GM23338 (cell line): Measurements from ENCODE around the gene TMCO5A. TPM values are rescaled to one million over a fixed set of nuclear protein-coding genes. Genes with fewer than 3 reads are reported as not detected.

ENCODE experiments used
- ATAC-seq: fragments of 200-7000 bp; cut with Tn5 transposase; 3 replicates; pipeline ENCODE4 v1.9.1; 2020
- DNase-seq: peaks from one replicate; pipeline ENCODE4 v3.0.0-alpha.2; 2015; ENCODE audit warnings: low spot score
- H2AFZ ChIP-seq: fragments of 200-600 bp; sonication (generic); 2 replicates; pipeline ENCODE4 v1.8.0; 2016; ENCODE audit warnings: antibody characterized with exemption, mild to moderate bottlenecking, moderate library complexity
- H3F3A ChIP-seq: fragments of 200-600 bp; sonication (generic); replicated peaks from 2 replicates; pipeline ENCODE4 v1.8.0; 2017; ENCODE audit warnings: antibody characterized with exemption, mixed run types, low read depth
- H3K27ac ChIP-seq: fragments of 200-600 bp; sonication (generic); 2 replicates; pipeline ENCODE4 v1.6.1; 2016; ENCODE audit warnings: low read depth
- H3K27me3 ChIP-seq: fragments of 200-600 bp; sonication (generic); 2 replicates; pipeline ENCODE4 v1.8.0; 2016; ENCODE audit warnings: mild to moderate bottlenecking, mixed run types, moderate library complexity; ENCODE audit not compliant: insufficient read depth
- H3K36me3 ChIP-seq: fragments of 200-600 bp; sonication (generic); 2 replicates; pipeline ENCODE4 v1.8.0; 2016; ENCODE audit warnings: mild to moderate bottlenecking; ENCODE audit not compliant: insufficient read depth
- H3K4me1 ChIP-seq: fragments of 200-600 bp; sonication (generic); 2 replicates; pipeline ENCODE4 v1.8.0; 2016; ENCODE audit warnings: mild to moderate bottlenecking, moderate library complexity; ENCODE audit not compliant: insufficient read depth
- H3K4me2 ChIP-seq: fragments of 200-600 bp; sonication (generic); 2 replicates; pipeline ENCODE4 v1.7.1; 2017; ENCODE audit warnings: mixed run types
- H3K4me3 ChIP-seq: fragments of 200-600 bp; sonication (generic); 2 replicates; pipeline ENCODE4 v1.6.1; 2016; ENCODE audit warnings: mixed run types
- H3K79me2 ChIP-seq: fragments of 200-600 bp; sonication (generic); replicated peaks from 2 replicates; pipeline ENCODE4 v1.8.0; 2017; ENCODE audit warnings: mild to moderate bottlenecking; ENCODE audit not compliant: insufficient read depth
- H3K9me2 ChIP-seq: fragments of 200-600 bp; sonication (generic); 2 replicates; pipeline ENCODE4 v1.8.0; 2017; ENCODE audit not compliant: insufficient read depth
- H4K20me1 ChIP-seq: fragments of 200-600 bp; sonication (generic); replicated peaks from 2 replicates; pipeline ENCODE4 v1.8.0; 2017; ENCODE audit warnings: mild to moderate bottlenecking; ENCODE audit not compliant: insufficient read depth
- H3K27ac Mint-ChIP-seq: 2 replicates; pipeline ENCODE4 v1.8.0; 2020; ENCODE audit warnings: inconsistent platforms, mild to moderate bottlenecking, moderate library complexity, mixed read lengths
- H3K27me3 Mint-ChIP-seq: 3 replicates; pipeline ENCODE4 v1.8.0; 2022; ENCODE audit warnings: low read depth, mild to moderate bottlenecking, moderate library complexity, mixed read lengths, inconsistent platforms; ENCODE audit not compliant: insufficient read depth, poor library complexity
- H3K36me3 Mint-ChIP-seq: 3 replicates; pipeline ENCODE4 v1.8.0; 2021; ENCODE audit warnings: low read depth, mild to moderate bottlenecking, inconsistent platforms, moderate library complexity, mixed read lengths
- H3K4me1 Mint-ChIP-seq: 3 replicates; pipeline ENCODE4 v1.8.0; 2020; ENCODE audit warnings: mild to moderate bottlenecking, inconsistent platforms, mixed read lengths
- H3K4me3 Mint-ChIP-seq: 3 replicates; pipeline ENCODE4 v1.8.0; 2021; ENCODE audit warnings: moderate library complexity, mild to moderate bottlenecking, inconsistent platforms, mixed read lengths
- H3K9me3 Mint-ChIP-seq: 3 replicates; pipeline ENCODE4 v1.8.0; 2020; ENCODE audit warnings: moderate library complexity, mild to moderate bottlenecking, inconsistent platforms, mixed read lengths
- CREB1 ChIP-seq: fragments of 250-450 bp; sonication (Bioruptor Pico); IDR thresholded peaks from 2 replicates; pipeline ENCODE4 v1.5.0; 2020; ENCODE audit warnings: low read depth, mild to moderate bottlenecking, moderate library complexity
- POLR2AphosphoS5 ChIP-seq: IDR thresholded peaks from 2 replicates; pipeline ENCODE4 v1.6.1; 2016; ENCODE audit warnings: antibody characterized with exemption, low read depth
- REST ChIP-seq: IDR thresholded peaks from one replicate; pipeline ENCODE4 v1.6.1; 2018; ENCODE audit warnings: antibody characterized with exemption; ENCODE audit not compliant: unreplicated experiment
- ZNF114 ChIP-seq: fragments of 250-450 bp; sonication (Bioruptor Pico); IDR thresholded peaks from 2 replicates; pipeline ENCODE4 v1.5.0; 2020; ENCODE audit warnings: mild to moderate bottlenecking, moderate library complexity
- ZNF331 ChIP-seq: fragments of 250-450 bp; sonication (Bioruptor Pico); IDR thresholded peaks from 2 replicates; pipeline ENCODE4 v1.5.0; 2020; ENCODE audit warnings: low read depth, mild to moderate bottlenecking, moderate library complexity
- polyA plus RNA-seq: library from polyadenylated mRNA; unstranded; fragments of >200 nt; fragmentation: Nextera tagmentation; extraction: Ambion mirVana; gene quantifications from 2 replicates; pipeline ENCODE4 v1.2.1, GENCODE V29; 2016
- total RNA-seq: library from RNA; depleted of rRNA; stranded (reverse); fragments of >200 nt; shearing (Covaris generic); gene quantifications from 2 replicates; pipeline ENCODE4 v1.2.3, GENCODE V29; 2014
- TF ChIP-seq, protein P1 (sequence below): IDR thresholded peaks from 2 replicates; pipeline ENCODE4 v1.6.1; 2016; ENCODE audit warnings: antibody characterized with exemption
- TF ChIP-seq, protein P2 (sequence below): fragments of 250-450 bp; sonication (Bioruptor Pico); IDR thresholded peaks from 2 replicates; pipeline ENCODE4 v1.5.0; 2020; ENCODE audit warnings: mild to moderate bottlenecking, moderate library complexity

TMCO5A gene
- total and polyA plus RNA-seq, 2 experiments from 2014 or later = not detected

- TF ChIP-seq POLR2AphosphoS5 = no peak
- TF ChIP-seq, protein P1, sequence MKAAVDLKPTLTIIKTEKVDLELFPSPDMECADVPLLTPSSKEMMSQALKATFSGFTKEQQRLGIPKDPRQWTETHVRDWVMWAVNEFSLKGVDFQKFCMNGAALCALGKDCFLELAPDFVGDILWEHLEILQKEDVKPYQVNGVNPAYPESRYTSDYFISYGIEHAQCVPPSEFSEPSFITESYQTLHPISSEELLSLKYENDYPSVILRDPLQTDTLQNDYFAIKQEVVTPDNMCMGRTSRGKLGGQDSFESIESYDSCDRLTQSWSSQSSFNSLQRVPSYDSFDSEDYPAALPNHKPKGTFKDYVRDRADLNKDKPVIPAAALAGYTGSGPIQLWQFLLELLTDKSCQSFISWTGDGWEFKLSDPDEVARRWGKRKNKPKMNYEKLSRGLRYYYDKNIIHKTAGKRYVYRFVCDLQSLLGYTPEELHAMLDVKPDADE = no peak
- TF ChIP-seq ZNF331 (CRISPR knock-in tag) = no peak
- TF ChIP-seq, protein P2, sequence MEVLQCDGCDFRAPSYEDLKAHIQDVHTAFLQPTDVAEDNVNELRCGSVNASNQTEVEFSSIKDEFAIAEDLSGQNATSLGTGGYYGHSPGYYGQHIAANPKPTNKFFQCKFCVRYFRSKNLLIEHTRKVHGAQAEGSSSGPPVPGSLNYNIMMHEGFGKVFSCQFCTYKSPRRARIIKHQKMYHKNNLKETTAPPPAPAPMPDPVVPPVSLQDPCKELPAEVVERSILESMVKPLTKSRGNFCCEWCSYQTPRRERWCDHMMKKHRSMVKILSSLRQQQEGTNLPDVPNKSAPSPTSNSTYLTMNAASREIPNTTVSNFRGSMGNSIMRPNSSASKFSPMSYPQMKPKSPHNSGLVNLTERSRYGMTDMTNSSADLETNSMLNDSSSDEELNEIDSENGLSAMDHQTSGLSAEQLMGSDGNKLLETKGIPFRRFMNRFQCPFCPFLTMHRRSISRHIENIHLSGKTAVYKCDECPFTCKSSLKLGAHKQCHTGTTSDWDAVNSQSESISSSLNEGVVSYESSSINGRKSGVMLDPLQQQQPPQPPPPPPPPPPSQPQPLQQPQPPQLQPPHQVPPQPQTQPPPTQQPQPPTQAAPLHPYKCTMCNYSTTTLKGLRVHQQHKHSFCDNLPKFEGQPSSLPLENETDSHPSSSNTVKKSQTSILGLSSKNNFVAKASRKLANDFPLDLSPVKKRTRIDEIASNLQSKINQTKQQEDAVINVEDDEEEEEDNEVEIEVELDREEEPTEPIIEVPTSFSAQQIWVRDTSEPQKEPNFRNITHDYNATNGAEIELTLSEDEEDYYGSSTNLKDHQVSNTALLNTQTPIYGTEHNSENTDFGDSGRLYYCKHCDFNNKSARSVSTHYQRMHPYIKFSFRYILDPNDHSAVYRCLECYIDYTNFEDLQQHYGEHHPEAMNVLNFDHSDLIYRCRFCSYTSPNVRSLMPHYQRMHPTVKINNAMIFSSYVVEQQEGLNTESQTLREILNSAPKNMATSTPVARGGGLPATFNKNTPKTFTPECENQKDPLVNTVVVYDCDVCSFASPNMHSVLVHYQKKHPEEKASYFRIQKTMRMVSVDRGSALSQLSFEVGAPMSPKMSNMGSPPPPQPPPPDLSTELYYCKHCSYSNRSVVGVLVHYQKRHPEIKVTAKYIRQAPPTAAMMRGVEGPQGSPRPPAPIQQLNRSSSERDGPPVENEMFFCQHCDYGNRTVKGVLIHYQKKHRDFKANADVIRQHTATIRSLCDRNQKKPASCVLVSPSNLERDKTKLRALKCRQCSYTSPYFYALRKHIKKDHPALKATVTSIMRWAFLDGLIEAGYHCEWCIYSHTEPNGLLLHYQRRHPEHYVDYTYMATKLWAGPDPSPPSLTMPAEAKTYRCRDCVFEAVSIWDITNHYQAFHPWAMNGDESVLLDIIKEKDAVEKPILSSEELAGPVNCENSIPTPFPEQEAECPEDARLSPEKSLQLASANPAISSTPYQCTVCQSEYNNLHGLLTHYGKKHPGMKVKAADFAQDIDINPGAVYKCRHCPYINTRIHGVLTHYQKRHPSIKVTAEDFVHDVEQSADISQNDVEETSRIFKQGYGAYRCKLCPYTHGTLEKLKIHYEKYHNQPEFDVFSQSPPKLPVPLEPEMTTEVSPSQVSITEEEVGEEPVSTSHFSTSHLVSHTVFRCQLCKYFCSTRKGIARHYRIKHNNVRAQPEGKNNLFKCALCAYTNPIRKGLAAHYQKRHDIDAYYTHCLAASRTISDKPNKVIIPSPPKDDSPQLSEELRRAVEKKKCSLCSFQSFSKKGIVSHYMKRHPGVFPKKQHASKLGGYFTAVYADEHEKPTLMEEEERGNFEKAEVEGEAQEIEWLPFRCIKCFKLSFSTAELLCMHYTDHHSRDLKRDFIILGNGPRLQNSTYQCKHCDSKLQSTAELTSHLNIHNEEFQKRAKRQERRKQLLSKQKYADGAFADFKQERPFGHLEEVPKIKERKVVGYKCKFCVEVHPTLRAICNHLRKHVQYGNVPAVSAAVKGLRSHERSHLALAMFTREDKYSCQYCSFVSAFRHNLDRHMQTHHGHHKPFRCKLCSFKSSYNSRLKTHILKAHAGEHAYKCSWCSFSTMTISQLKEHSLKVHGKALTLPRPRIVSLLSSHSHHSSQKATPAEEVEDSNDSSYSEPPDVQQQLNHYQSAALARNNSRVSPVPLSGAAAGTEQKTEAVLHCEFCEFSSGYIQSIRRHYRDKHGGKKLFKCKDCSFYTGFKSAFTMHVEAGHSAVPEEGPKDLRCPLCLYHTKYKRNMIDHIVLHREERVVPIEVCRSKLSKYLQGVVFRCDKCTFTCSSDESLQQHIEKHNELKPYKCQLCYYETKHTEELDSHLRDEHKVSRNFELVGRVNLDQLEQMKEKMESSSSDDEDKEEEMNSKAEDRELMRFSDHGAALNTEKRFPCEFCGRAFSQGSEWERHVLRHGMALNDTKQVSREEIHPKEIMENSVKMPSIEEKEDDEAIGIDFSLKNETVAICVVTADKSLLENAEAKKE (CRISPR knock-in tag) = no peak
- TF ChIP-seq CREB1 = no peak
- no peak for TF ChIP-seq ZNF114
Observed at GRCh38 chr15:37898362-37898761, 36.1 kb upstream of the TMCO5A start (continued).

DNA sequence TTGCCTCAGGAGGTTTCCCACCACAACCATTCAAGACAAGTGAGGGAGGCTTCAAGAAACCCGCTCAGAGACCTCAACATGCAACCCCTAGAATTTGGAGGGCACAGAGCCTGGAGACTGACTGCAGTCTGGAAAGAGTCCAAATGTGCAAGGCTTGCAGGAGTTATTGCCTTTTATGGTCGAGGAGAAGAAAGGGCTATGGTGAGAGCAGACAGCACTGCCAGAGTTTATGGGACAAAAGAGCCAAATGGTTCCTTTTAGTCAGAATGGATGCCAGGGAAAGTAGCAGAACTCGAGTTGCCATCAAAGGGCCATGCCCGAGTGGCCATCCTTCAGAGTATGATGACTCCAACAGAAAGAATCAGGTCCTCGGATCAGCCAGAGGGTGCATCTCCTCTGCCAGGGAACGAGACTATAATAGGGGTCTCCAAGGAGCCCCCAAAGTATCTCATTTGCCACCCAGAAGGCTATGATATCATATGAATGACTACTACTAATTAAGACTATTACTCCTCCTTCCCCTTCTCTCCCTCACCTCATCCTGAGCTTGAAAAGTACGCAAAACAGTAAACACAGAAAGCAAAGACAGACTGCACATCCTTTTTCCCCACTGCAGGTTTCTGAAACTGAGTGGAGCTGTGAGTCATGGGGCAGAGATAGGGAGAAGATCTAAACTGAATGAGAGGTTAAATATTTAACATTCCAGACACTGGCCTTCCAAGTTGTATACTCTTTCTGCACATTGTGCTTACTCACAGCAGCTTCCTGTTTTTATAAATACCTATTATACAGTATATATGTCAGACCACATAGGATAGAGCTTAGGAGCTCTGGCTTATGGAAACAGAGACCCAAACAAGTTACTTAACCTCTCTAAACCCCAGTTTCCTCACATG lies 33.9 kb upstream of the TMCO5A start:
- no peak overlapping the region for H2AFZ ChIP-seq
- no peak for DNase-seq
- no peaks in the 10 kb centered on the region for H3K4me1 ChIP-seq
- H3K79me2 ChIP-seq = no peaks in the 10 kb centered on the region
- no peak overlapping the region for H3K27ac ChIP-seq
- H3K4me2 ChIP-seq = no peak overlapping the region
- no peaks in the 10 kb centered on the region for H3K9me2 ChIP-seq
- Mint-ChIP-seq H3K27ac (no peak overlapping the region), H3K4me3 (no peak overlapping the region), H3K9me3 (no peaks in the 10 kb centered on the region), H3K27me3 (peaks cover 1% of the 10 kb centered on the region), H3K36me3 (no peaks in the 10 kb centered on the region), H3K4me1 (peaks cover 8% of the 10 kb centered on the region; the same call in 1 of the 3 replicates)
- H4K20me1 ChIP-seq = no peaks in the 10 kb centered on the region
- no peaks in the 10 kb centered on the region for H3K27me3 ChIP-seq
- ATAC-seq = no peak
- no peaks in the 10 kb centered on the region for H3F3A ChIP-seq
- H3K36me3 ChIP-seq = no peaks in the 10 kb centered on the region
- H3K4me3 ChIP-seq = no peak overlapping the region
- TF ChIP-seq POLR2AphosphoS5 (no peak), REST (no peak)
